Cardiac muscle cell (in vitro differentiated cells and primary cell): ENCODE results near the gene DLK1. TPM values are rescaled to one million over a fixed set of nuclear protein-coding genes. Genes with fewer than 3 reads are reported as not detected.

Experiments used
- DNase-seq, 2 donors: peaks; one replicate each; pipeline versions ENCODE4 v3.0.0 to v3.0.0-alpha.2; 2010 to 2017; ENCODE audit warnings: low read depth in 1 of 2, low spot score in 1 of 2
- H3K27ac ChIP-seq: fragments of 200-600 bp; sonication (generic); 2 replicates; pipeline ENCODE4 v1.5.1; 2016
- H3K27me3 ChIP-seq: fragments of 200-600 bp; sonication (generic); 2 replicates; pipeline ENCODE4 v1.6.0; 2016; ENCODE audit warnings: control low read depth
- H3K36me3 ChIP-seq: fragments of 200-600 bp; sonication (generic); 2 replicates; pipeline ENCODE4 v1.5.1; 2016; ENCODE audit warnings: control low read depth
- H3K4me1 ChIP-seq: fragments of 200-600 bp; sonication (generic); 2 replicates; pipeline ENCODE4 v1.8.1; 2017; ENCODE audit warnings: low read depth, mild to moderate bottlenecking, mixed run types
- H3K4me3 ChIP-seq: fragments of 200-600 bp; sonication (generic); 2 replicates; pipeline ENCODE4 v1.5.1; 2016; ENCODE audit warnings: mild to moderate bottlenecking
- H3K9me3 ChIP-seq: fragments of 200-600 bp; sonication (generic); 2 replicates; pipeline ENCODE4 v1.5.1; 2017; ENCODE audit warnings: low read depth, mild to moderate bottlenecking, control low read depth
- polyA plus RNA-seq: library from polyadenylated mRNA; unstranded; fragments of >200 nt; fragmentation: Nextera tagmentation; extraction: Ambion mirVana; gene quantifications from 2 replicates; pipeline ENCODE4 v1.2.1, GENCODE V29; 2016
- total RNA-seq: library from RNA; depleted of rRNA; stranded (reverse); fragments of >200 nt; gene quantifications from 2 replicates; pipeline ENCODE4 v1.2.3, GENCODE V29; 2016
- TF ChIP-seq, protein P1 (sequence below): IDR thresholded peaks from 2 replicates; pipeline ENCODE4 v1.5.1; 2012; ENCODE audit warnings: low read depth, mild to moderate bottlenecking, low read length

The DLK1 gene
- total and polyA plus RNA-seq, 2 experiments from 2014 or later: 24.0 to 64.1 TPM

DNA sequence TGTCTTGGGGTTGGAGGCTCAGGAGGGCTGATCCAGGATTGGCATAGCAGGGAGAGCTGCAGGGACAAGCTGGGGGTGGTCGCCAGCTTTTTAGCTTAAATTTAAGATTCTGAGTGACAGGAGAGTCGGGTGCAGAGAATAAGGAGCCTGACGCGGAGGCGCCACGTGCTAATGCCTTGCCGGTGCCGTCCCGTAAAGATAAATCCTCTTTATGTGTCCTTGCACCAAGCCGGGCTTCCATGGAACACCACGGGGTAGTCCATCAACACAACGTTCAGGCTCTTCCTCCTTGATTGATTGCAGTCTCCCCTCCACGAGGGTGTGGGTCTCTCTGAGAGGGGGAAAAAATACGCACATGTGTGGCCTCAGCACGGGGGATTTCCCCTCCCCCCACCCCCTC, 3.9 kb downstream of the DLK1 start:
- TF ChIP-seq, protein P1, sequence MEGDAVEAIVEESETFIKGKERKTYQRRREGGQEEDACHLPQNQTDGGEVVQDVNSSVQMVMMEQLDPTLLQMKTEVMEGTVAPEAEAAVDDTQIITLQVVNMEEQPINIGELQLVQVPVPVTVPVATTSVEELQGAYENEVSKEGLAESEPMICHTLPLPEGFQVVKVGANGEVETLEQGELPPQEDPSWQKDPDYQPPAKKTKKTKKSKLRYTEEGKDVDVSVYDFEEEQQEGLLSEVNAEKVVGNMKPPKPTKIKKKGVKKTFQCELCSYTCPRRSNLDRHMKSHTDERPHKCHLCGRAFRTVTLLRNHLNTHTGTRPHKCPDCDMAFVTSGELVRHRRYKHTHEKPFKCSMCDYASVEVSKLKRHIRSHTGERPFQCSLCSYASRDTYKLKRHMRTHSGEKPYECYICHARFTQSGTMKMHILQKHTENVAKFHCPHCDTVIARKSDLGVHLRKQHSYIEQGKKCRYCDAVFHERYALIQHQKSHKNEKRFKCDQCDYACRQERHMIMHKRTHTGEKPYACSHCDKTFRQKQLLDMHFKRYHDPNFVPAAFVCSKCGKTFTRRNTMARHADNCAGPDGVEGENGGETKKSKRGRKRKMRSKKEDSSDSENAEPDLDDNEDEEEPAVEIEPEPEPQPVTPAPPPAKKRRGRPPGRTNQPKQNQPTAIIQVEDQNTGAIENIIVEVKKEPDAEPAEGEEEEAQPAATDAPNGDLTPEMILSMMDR: no peak
- no peaks in the 10 kb centered on the region for H3K4me1 ChIP-seq
- H3K27me3 ChIP-seq: peaks cover 38% of the 10 kb centered on the region
- H3K9me3 ChIP-seq: no peaks in the 10 kb centered on the region
- H3K27ac ChIP-seq: no peak overlapping the region
- no peak overlapping the region for H3K4me3 ChIP-seq
- no peaks in the 10 kb centered on the region for H3K36me3 ChIP-seq
- no peak for DNase-seq

DNA sequence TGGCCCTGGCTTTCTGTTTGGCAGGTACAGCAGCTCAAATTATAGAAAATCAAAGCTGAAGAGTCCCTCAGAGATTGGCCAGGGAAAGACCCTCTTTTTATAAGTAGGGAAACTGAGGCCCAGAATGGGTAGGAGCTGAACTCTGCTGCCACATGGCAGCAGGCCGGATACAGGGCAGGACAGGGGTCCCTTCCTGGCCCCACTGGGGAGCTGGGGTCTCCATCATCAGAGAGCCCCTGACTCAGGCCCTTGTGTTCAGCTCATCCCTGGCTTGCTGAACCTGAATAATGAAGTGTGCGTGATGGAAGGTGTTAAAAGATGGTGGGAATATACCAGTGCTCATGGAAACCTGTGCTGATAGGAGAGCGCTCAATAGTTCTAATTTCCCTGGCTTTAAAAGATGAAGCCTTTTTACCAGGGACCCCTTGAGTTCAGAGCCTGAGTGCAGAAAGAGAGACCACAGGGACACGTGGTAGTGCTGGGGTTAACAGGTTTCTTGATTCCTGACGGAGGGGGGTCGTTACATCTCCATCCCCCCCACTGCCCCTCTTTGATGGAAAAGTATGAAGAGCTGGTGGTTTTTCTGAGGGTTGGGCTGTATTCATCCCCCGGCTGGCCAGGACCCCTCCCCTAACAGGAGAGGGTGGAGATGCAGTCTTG, 4.4 kb downstream of the DLK1 start:
- Histone ChIP-seq H3K36me3 (no peaks in the 10 kb centered on the region), H3K27me3 (peaks cover 33% of the 10 kb centered on the region), H3K9me3 (no peaks in the 10 kb centered on the region), H3K27ac (no peak overlapping the region), H3K4me1 (no peaks in the 10 kb centered on the region), H3K4me3 (no peak overlapping the region)
- no peak for DNase-seq
- TF ChIP-seq, protein P1: no peak

DNA sequence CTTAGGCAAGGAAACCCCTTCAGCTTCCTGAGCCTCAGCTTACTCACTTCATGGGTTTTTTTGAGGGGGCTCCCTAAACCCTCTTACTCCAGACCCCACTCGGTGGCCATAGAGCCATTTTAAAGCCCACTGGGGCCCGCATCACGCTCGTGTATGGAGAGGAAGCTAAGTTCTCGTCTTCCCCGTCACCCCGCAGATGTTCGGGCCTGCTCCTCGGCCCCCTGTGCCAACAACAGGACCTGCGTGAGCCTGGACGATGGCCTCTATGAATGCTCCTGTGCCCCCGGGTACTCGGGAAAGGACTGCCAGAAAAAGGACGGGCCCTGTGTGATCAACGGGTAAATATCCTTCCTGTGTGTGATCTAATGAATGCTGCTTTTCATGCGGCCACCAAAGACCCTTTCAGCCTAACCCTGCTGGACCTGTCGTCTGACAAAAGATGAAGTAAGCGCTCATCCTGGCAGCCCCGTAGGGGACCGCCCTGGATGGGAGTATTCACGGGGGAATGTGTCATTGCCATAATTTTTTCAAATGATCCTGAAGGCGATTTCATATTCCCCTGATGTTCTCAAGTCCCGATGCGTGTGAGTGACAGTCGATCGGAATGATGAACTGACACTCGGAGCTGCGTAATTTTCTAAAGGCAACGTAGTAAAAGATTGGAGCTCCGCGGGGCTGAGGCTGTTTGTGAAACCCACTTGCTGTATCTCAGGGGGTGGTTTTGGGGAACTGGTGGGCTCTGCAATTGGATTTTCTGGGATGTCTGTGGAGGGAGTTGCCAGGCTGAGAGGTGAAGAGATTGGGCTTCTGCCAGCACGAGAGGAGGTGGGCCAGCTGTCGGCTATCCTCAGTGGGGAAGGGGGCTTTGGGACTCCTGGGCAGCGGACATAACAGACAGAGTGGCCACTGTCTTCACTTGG, 5.4 kb downstream of the DLK1 start:
- H3K27ac ChIP-seq: no peak overlapping the region
- no peaks in the 10 kb centered on the region for H3K9me3 ChIP-seq
- DNase-seq: no peak
- TF ChIP-seq, protein P1: no peak
- H3K4me3 ChIP-seq: no peak overlapping the region
- H3K27me3 ChIP-seq: peaks cover 24% of the 10 kb centered on the region
- no peaks in the 10 kb centered on the region for H3K36me3 ChIP-seq
- H3K4me1 ChIP-seq: no peaks in the 10 kb centered on the region

DNA sequence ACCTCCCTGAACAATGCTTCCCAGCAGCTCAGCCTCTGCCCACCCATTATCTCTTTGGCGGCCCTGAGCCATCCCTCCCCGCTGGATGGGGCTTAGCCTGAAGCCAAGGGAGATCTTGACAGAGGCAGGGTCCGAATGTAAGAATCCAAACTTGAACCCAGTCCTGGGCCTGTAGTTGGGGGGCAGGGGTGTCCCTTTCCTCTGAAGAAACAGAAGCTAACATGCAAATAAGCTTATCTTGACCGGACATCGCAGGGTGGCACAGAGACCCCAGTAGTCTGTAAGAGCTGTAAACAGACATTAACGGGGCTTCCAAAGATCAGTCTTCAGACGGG, 6.0 kb downstream of the DLK1 start:
- Histone ChIP-seq H3K4me3 (no peak overlapping the region), H3K27me3 (peaks cover 17% of the 10 kb centered on the region), H3K36me3 (no peaks in the 10 kb centered on the region), H3K9me3 (no peaks in the 10 kb centered on the region), H3K27ac (no peak overlapping the region), H3K4me1 (no peaks in the 10 kb centered on the region)
- no peak for DNase-seq
- TF ChIP-seq, protein P1: no peak

DNA sequence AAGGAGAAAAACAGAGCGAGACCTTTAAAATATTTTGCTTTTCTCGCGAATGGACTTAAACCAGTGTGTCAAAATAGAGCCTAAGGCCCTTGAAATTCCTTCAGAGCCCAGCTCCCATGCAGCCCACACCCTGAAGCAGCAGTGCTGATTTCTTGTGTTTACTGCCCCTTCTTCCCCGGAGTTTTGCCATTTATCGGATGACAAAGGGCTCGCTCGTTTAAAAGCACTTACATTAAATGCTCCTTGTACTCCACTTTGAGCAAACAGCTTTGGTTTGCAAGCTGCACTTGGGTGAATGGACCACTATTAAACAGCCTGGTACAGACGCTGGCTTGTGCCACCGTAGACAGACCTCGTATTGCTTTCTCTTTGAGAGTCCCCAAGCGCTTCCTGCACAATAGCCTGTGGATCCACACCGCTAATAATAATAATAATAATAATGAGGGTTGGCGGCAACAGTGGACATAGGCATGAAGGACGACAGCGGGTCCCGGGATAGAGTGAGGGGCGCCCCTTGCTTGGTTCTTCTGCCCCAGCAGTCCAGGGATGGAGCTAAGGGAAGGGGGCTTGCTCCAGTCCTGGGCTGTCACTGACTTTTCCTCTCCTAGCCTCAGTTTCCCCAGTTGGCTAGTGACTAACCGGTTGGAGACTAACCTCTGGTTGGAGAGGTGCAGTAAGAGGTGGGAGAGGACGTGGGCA, 6.6 kb downstream of the DLK1 start:
- Histone ChIP-seq H3K4me1 (no peaks in the 10 kb centered on the region), H3K9me3 (no peaks in the 10 kb centered on the region), H3K4me3 (no peak overlapping the region), H3K27me3 (peaks cover 12% of the 10 kb centered on the region), H3K27ac (no peak overlapping the region), H3K36me3 (no peaks in the 10 kb centered on the region)
- TF ChIP-seq, protein P1: no peak
- DNase-seq: no peak
